ENCODE results near the gene NRXN3.

DNA sequence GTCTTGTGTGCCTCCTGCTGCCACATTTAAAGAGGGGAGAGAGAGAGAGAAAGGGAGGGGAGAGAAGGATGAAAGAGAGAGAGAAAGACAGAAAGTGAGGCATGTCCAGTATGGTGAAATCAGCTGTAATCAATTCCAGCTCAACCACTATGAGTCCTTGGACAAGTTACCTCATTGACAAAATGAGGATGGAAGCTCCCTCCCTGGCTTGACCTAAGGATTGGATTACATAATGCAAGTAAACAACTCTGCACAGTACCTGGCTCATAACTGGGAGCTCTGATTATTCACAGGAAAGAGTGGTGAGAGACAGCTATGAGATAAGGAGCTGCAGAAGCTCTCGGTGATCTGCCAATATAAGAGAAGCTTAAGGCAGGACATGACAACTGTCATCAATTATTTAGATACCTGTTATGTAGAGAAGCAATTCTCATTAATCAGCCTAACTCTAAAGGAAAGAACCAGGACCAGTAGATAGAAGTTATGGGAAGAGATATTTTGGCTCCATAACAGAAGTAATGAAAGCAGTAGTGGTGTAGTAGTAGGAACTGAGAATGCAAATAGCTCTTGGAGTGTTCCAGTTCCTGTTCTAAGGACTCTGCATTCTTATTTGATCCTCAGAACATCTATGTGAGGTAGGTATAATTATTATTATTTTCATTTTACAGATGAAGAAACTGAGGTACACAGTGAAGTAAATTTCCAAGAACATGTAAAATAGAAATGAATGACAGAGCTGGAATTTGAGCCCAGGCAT is 1249.6 kb downstream of the NRXN3 start:
- TF ChIP-seq, protein P1, sequence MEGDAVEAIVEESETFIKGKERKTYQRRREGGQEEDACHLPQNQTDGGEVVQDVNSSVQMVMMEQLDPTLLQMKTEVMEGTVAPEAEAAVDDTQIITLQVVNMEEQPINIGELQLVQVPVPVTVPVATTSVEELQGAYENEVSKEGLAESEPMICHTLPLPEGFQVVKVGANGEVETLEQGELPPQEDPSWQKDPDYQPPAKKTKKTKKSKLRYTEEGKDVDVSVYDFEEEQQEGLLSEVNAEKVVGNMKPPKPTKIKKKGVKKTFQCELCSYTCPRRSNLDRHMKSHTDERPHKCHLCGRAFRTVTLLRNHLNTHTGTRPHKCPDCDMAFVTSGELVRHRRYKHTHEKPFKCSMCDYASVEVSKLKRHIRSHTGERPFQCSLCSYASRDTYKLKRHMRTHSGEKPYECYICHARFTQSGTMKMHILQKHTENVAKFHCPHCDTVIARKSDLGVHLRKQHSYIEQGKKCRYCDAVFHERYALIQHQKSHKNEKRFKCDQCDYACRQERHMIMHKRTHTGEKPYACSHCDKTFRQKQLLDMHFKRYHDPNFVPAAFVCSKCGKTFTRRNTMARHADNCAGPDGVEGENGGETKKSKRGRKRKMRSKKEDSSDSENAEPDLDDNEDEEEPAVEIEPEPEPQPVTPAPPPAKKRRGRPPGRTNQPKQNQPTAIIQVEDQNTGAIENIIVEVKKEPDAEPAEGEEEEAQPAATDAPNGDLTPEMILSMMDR (conservative IDR thresholded peaks at IDR 0.05; ENCODE audit: low read depth, low read length), result no peak
- TF ChIP-seq EZH2phosphoT487 (IDR thresholded peaks at IDR 0.05; ENCODE audit: borderline replicate concordance, low read length), result no peak
